Cortex of kidney (tissue), 1 donor: ENCODE results near the gene CDK5.
A peak's percentile ranks its signal among the peaks of the same experiment; 100 is the strongest.

Source experiments
- DNase-seq: peaks from one replicate; lab custom pipeline; 2025; lab: John Stamatoyannopoulos, UW

Gene CDK5

GRCh38 chr7:151086802-151087244 lies 29.1 kb upstream of the CDK5 start:
- DNase-seq = no peak

- peak; percentile 42 for DNase-seq
These were observed 28.3 kb upstream of the CDK5 start, which contains the start of gene AGAP3 for GRCh38 chr7:151085691-151086620. Gene AGAP3 (plus strand): TSS chr7:151086475. CDS start chr7:151086742, 267 bp downstream.

- DNase-seq = no peak
These were observed 27.6 kb upstream of the CDK5 start for GRCh38 chr7:151085329-151085690.

DNA sequence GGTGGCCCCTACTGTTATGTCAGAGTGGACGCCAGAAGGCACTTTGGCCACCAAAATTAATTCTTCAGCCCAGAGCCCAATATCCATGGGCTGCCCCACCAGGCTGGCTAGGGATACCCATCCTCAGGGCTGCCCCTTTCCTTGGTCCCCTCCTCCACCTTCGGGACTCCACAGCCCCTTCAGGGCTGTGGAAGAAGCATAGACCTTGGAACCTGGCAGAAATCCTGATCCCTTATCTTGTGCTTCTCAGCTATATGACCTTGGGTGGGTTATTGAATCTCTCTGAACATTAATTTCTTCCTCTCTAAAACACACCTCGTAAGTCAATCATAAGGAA lies 26.1 kb upstream of the CDK5 start:
- no peak for DNase-seq

DNA sequence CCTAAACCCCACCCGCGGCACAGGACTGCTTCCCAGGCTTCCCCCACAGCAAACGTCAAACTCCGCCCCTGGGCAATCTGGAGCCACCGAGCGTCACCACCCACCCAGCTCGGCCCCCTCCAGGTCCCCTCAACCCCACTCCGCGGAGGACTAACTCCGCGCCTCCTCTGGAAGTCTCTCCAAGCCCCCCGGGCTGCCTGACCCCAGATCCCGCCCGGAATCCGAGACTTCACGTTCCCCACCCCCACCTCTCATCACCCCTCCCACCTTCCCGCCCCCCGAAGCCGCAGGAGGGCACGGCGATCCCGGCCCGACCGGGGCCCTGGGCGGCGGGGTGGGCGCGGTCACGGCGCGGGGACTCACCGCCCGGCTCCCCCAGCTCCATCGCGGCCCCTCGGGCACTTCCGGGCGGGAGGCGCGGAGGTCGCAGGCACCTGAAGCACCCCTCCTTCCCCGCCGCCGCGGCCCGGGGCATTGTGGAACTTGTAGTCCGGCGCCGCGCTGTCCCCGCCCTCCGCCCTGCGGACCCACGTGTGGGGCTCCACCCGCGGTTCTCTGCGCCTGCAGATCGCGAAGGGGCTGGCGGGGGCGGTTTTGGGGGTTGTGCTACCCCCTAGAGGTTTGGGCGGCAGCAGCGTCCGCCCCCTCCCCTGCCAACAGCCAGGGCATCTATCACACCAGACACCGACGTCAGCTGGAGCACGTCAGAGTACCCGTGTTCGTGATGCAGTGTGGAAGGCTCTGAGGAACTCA lies 25.6 kb upstream of the CDK5 start, which contains the start of gene TMUB1:
Gene TMUB1, minus strand, starts transcription at position 423 of the 753 bp plus-strand sequence. CDS start 930 bp downstream, outside the sequence.
- no peak for DNase-seq

DNA sequence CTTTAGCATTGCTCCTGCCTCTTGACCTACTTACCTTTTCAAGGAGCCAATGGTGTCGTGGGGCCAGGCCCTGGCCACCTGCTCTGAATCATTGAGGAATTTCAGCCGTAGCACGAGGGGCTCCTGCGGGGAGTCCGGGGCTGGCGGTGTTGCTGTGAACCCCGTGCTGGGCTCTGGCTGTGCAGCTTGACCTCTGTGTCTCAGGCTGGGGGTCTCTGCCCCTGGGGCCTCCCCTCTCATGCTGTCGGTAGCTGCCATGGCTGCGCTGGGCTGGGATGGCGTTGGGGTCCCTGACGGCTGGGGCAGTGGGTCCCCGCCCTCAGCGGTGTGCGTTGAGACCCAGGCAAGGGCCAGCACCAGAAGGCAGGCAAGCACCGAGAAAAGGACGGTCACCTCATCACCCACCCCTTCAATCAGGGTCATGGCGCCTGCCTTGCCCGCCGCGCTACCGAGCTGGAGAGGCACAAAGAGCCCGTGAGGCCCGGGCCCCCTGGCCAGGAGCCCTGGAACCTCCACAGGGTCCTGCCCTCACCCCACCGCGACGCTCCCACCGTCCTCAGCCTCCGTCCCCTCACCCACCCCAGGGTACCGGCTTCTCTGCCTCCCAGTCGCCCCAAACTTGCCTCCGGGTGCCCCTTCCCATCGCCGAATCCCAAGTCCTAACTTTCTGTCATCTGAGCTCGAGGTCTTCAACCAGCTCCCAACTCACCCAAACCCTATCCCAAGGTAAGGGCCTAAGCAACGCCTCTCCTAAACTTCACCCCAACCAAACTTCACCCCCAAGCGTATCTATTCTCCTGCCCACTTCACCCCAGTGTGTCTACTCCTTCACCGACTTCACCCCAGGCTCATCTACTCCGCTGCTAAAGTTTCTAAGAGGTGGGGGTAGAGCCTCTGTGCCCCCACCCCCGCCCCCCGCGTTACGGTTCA lies 24.7 kb upstream of the CDK5 start:
- DNase-seq = no peak

DNA sequence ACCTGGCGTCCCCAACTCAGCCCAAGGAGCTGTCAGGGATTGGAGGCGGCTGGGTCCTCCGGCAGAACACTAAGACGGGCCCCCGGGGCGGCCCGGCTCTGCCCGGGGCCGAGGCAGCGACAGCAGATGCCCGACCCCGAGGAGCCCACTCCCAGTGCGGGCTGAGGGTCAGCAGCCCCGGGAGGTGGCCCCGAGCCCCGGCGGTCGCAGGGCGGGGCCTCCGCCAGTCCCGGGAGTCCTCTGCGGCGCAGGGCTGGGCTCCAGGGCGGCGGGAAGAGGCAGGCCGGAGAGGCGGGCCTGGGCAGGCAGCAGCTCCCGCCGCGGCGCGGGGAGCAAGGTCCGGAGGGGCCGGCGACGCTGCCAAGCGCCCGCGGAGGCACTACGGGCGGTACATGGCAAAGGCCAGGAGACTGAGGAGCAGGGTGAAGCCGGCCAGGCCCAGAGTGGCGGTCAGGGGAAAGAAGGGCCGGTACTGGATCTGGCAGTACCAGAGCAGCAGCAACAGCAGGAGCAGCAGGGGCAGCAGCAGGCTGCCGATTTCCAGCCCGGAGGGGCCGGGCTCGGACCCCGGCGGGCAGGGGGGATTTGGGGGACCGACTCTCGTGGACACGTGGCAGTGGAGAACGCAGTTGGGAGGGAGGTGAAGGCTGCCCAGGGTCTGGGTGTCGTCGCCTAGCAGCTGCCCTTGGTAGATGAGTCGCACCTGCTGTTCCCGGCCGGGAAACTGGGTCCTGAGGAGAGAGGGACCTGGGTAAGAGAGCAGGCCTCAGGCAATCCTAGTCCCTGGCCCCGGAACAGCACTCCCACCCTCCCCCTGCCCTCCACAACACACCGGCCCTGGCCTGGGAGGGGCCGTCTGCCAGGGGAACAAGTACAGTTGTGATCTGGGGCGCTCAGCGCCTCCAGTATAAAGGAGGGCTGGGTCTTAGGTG lies 23.7 kb upstream of the CDK5 start:
- no peak for DNase-seq

- no peak for DNase-seq
These were observed 22.9 kb upstream of the CDK5 start, which contains the start of gene FASTK for GRCh38 chr7:151080522-151081169. Gene FASTK (minus strand): TSS chr7:151080809. CDS start chr7:151080766, 43 bp downstream.

DNA sequence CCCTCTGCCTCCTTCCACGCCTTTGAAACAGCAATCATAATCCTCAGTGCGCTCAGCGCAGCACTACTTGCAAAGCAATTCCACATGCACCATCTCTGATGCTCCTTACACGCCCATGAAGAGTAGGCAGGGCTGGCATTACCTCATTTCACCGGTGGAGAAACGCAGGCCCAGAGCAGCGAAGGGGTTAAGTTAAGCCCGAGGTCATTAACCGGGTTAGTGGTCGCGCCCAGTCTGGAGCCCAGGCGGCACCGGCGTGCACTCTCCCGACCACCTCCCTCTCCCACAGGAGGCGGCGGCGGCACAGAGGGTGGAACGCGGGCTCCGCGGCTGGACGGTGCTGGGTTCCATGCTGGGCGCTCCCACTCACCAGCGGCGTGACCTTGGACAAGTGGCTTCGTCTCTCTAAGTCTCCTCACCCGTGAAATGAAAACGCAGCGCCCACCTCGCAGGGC lies 22.4 kb upstream of the CDK5 start:
- no peak for DNase-seq

GRCh38 chr7:151079199-151079910 lies 21.7 kb upstream of the CDK5 start:
- DNase-seq = no peak

GRCh38 chr7:151078233-151079040 lies 20.7 kb upstream of the CDK5 start:
- DNase-seq = no peak

GRCh38 chr7:151077705-151078232 lies 20.1 kb upstream of the CDK5 start:
- no peak for DNase-seq

DNA sequence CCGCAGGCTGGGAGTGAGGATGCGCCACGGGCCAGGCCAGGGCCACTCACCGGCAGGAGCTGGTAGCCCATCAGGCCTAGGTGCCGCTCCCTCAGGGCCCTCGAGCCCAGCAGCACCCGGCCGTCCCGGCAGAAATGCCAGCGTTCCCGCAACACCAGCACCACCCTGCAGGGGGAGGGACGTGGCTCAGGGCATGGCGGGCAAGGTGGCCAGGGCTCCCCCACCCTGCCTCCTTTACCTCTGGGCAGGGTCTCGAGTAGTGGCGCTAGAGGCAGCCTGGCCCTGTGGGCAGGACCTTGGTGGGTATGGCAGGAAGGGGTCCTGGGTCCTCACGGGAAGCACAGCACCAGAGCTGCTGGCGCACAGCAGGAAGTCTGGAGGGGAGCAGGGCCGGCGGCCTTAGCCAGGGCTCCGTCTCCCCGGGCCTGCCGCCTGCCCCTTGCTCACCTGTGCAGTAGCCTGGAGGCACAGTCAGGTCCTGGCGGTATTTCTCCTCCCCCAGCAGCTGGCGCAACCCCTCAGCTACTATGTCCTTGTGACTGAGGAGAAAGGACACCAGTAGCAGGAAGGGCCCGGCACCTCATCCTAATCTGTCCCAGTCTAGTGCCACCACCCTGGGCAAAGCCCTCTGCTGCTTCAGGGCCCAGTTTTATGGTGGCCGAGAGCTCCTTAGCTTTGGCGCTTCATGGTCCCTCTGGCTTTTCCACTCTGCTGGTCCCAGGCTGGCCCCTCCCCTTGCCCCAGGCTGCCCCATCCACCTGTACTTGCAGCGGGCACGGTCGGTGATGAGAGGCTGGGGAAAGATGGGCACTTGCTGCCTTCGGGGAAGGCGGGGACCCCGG lies 19.4 kb upstream of the CDK5 start:
- DNase-seq = no peak

DNA sequence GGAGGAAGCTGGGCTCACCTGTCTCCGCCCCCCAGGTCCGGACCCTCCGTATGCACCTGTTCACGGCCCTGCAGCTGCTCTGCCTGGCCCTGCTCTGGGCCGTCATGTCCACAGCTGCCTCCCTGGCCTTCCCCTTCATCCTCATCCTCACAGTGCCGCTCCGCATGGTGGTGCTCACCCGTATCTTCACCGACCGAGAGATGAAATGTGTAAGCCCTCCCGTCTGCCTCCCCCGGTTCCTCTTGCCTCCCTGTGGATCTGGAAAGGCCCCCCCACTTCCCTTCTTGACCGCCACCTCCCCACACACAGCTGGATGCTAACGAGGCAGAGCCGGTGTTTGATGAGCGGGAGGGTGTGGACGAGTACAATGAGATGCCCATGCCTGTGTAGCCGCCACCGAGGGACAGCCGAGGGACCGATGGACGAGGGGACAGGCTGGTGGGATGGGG lies 18.3 kb upstream of the CDK5 start:
- DNase-seq = no peak

GRCh38 chr7:151075662-151075971 lies 17.9 kb upstream of the CDK5 start:
- DNase-seq = no peak

GRCh38 chr7:151074817-151075661 lies 17.3 kb upstream of the CDK5 start:
- DNase-seq = no peak
